Activated T-cell treated with anti-CD3 and anti-CD28 coated beads, Interleukin-2, amount 50 U/mL, for 48 hours (primary cell): ENCODE results near the gene PAPLN.

Source experiments
- DNase-seq, 2 experiments: peaks; one replicate each; pipeline ENCODE4 v3.0.0-alpha.2; 2020

PAPLN gene

DNA sequence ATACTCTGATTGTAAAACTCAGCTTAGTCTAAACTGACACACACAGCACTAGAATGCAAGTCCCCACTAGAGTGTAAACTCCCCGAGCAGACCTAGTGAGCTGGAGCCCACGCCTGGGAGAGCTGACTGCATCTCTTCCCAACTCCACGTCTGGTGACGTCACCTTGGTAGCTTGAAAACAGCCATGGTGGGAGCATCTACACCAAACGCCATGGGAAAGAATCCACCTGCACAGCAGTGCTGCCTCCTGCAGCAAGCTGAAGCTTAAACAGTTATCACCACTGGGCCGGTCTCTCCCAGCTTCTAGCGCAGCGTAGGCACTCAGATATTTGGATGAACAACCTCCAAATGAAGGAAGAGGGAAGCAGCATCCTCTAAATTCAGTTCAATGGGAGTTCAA is 4.3 kb upstream of the PAPLN start:
- DNase-seq = no peak

DNA sequence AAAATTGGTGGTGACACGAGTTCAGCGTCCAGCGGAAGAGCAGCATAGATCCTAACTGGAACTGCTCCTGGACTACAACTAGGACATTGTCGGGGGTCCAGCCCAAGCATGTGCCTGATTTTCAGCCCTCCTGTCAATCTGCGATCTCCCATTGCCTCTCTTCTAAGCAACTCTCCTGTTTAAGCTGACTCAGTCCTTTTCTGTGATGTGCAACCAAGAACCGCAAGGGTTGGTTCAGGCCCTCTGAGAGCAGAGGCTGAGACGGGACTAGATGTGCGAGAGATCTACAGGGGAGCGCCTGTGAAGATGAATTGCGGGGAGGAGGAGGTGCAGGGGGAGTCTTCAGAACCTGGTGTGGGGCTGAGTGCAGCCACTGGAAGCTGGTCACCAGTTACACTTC is 3.7 kb upstream of the PAPLN start:
- no peak for DNase-seq

DNA sequence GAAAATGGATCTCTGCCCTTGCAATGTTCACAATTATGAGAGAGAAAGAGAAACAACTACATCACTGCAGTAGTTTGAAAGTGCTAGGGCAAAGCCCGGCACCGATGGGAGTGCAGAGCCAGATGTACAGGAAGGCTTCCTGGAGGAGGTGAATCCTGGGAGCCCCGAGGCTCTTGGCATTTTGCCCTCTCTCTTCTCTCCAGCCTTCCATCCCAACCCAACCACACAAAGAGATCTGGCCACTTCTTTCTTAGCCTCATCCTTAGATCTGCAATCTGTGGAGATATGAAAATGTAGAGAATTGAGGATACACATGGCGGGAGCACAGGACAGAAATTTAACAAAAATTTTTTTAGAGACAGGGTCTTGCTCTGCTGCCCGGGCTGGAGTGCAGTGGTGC is 3.3 kb upstream of the PAPLN start:
- DNase-seq = no peak

DNA sequence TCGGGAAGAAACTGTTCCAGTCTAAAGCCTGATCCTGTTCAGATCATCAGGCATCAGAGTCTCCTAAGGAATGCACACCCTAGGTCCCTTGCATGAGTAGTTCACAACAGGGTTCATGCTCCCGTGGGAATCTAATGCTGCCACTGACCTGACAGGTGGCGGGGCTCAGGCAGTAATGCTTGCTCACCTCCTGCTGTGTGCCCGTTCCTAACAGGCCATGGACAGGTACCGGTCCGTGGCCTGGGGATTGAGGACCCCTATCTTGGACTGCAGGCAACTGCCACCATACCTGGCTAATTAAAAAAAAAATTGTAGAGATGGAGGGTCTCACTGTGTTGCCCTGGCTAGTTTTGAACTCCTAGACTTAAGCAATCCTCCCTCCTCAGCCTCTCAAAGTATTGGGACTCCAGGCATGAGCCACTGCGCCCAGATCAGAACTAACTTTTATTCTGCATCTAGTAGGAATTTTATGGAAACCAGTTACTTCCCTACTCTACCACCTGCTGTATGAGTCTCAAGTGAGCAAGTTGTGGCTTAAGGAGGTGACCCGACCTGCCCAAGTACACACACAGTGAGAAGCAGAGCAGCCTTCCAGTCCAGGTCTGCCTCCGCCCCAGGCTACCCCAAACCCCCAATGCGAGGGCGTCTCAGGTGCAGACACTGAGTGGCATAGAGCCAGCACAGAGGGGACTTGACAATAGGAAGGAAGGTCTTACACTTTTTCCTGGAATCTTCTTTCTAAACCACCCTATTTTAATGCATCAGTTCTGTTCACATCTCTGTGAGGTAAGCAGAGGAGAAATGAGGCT is 2.5 kb upstream of the PAPLN start:
- no peak for DNase-seq

DNA sequence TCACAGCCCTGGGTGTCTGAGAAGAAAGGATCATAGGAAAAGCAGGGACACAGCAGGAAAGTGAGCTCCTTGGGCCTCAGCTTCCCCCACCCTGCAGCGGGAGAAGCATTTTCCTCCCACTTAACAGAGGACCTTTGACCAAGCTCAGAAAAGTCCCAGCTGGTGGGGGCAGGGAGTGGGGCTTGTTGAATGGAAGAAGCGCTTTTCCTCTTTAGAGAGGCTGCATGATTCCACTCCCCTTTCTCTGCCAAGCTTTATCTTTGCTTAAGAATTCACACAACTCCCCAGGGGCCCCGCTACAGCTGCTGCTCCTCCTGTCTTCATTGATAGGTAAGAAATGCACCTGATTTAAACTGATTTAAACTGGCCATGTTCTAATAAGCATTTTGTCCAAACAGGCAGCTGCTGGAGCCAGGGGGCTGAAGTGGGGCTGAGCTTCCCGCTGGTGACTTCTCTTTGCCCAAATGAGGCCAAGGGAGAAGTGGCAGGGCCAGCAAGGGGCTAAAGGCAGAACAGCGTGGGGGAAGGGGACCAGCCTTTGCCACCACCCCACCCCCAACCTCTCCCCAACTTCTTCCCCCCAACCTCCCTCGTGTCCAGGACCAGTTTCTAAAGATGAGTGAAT is 1.7 kb upstream of the PAPLN start:
- DNase-seq = no peak

DNA sequence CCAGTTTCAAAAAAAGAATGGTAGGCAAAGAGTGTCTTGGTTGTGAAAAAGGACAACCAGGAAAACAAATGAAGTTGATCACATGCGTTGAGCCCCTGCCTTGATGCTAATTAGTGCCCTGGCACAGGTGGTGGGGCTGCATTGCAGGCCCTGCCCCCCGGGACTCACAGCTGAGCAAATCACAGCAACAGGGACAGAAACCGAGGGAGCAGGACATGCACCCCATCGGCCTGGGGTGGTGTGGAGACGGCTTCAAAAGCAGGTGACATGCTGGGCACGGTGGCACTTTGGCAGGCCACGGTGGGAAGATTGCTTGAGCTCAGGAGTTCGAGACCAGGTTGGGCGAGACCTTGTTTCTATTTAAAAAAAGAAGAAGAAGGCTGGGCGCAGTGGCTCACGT is 1.1 kb upstream of the PAPLN start:
- no peak for DNase-seq

DNA sequence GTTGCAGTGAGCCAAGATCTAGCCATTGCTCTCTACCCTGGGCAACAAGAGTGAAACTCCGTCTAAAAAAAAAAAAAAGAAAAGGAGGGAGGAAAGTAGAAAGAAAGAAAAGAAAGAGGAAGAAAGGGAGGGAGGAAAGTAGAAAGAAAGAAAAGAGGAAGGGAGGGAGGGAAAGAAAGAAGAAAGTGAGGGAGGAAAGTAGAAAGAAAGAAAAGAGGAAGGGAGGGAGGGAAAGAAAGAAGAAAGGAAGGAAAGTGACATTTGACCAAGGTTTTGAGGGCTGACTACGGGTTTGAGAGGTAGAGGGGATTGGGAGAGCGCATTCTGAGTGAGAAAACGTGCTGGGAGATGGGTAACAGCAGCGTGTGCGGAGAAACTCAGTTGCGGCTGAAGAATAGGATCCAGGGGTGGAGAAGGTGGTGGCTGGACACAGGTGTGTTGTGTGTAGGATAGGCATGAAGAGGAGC is 521 bp upstream of the PAPLN start:
- DNase-seq = no peak

DNA sequence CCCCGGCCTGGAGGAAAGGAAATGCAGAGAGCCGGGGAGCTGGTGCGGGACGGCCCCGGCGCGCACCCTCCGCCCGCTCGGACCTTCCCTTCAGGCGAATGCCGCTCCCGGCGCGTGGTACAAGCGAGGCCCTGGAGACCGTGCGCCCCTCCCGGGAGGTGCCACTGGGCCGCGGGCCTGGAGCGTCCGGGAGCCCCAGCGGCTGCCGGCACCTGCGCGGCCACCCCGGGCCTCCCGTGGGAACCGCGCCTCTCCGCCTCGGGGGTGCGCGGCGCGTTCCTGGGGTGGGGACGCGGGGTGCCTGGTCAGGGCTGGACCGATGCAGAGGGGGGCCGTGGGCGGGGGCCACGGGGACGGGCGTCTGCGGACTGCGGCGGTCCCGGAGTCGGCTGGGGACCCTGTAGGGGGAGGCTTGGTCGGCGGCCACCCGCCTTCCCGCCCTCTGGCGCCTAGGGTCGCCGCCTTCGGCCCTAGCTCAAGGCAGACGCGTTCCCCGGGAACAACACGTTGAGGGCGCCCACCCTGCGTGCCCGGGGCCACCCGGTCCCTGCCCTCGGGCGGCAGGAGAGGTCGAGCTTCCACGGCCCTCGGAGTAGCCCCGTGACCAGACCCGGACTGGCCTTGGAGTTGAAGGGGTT is 599 bp downstream of the PAPLN start:
- DNase-seq = peak in 1 of 2 experiments; percentile 24

DNA sequence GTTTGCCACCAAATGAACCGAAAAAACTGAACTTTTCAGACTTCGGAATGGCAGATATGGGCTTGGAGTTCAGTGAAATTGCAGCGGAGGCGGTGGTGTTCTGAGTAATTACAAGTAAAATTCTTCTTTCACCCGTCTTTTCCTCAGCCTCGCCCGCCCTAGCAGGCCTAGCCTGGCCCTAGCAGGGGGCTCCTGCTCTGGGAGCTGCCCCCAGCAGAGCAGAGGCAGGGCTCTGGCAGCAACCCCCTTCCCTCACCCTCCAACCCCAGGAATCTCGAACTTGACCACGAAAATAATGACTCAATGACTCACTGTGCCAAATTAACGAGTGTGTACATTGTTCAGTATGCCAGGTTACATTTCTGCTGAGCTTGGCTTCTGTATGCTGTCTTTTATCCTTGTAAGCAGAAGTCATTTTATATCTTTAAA is 1.1 kb downstream of the PAPLN start:
- DNase-seq = peak; percentile 42 to 45

DNA sequence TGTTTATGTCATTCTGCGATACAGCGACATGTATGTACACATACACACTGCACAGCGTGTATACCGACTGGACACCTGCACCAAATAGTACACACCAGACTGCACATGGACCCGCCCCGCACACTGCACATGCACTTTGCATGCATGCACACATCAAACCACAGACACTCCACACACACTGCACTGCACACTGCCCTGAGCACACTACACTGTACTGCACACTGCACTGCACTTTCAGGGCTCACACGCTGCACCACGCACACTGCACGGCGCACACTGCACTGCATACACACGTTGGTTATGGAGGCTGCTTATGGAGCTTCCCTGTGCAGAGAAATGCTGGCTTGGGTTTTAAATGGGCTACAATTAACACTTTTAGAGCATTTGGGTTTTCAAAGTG is 1.6 kb downstream of the PAPLN start:
- DNase-seq = no peak

DNA sequence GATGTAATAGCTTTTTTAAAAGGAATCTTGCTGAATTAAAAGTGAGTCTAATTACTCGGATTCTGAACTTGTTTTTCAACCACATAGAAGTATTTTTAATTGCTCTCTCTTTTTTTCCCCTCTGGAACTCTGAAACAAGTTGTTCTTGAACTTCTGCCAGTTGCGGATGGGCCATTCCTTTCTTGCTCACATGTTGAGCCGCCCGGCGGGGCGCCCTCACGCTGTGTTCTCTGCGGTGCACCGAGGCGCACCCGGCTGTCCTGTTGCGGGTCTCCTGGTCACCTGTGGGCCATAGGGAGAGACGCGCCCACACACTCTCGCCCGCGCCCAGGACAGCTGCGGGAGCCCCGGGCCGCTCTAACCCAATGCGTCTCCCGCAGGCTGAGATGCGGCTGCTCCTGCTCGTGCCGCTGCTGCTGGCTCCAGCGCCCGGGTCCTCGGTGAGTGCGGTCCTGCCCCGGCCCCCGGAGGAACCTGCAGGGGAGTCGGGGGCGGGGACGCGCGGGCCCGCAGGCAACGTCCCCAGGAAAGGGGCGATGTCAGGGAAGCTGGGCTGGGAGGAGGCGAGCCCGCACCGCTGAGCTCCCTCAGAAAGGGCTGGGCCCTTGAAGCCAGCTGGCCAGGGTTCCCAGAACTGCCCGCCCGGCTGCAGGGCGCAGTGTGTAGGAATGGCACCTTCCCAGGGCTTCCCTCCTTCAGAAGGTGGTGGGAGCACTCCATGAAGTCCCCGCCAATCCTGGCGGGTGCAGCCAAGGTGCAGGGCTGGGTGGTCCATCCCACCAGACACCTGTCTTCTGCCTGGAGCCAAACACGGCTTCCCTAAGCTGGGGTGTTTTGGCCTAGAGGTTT is 2.3 kb downstream of the PAPLN start:
- no peak for DNase-seq

DNA sequence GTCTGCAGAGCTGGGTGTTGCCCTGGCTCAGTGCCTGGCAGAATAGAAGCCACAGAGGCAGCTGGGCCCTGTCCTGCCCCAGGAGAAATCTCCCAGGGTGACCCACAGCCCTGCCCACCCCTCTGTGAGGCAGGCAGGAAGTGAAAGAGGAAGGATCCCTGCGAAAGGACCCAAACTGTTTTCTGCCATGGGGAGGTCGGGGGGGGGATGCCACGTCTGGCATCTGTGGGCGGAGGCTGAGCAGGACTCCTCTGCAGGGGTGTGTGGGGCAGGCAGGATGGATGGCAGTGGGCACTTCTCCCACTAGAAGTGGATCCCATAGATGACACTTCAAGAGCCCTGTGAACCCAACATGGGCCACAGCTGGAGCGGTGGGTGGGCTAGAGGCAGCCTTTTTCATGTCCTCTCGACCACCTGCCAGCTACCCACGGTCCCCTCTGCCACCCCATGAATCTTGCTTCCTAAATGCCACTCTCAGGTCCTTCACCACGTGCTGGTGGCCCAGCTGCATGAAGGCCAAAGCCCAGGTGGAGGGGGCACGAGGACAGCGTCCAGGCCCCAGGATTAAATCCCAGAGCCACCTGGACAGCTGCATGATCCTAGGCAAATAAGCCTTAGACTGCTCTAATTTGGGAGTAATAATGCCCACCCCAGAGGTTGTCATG is 3.6 kb downstream of the PAPLN start:
- DNase-seq = no peak

DNA sequence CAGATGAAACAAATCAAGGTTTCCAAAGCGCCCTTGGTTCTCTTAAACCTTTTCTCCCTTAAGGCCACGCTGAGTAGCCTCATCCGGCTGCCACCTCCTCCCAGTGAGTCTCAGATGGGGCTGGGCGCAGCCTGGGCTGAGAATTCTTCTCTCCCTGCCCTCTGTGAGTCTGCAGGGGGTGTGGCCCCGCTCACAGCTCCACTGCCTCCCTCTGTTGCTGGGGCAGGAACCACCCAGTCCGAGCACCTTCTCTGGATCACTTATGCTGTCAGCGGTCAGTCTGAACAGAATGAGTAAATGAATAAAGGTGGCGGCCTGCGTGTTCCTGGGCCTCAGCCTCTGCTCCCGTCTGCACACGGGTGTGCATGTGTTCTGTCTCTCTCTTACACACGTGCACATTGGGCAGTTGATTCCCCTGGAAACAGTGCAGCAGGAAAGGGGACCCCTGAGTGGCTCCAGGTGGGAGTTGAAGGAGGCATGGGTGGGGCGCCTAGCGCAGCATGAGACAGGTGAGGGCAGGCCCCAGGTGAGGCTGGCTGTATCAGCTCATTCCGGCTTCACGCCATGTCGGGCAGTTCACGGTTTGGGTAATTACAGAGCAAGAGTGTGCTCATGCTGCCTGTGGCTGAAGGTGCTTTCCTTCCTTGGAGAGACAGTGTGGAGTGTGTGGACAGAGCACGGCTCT is 4.3 kb downstream of the PAPLN start:
- no peak for DNase-seq

DNA sequence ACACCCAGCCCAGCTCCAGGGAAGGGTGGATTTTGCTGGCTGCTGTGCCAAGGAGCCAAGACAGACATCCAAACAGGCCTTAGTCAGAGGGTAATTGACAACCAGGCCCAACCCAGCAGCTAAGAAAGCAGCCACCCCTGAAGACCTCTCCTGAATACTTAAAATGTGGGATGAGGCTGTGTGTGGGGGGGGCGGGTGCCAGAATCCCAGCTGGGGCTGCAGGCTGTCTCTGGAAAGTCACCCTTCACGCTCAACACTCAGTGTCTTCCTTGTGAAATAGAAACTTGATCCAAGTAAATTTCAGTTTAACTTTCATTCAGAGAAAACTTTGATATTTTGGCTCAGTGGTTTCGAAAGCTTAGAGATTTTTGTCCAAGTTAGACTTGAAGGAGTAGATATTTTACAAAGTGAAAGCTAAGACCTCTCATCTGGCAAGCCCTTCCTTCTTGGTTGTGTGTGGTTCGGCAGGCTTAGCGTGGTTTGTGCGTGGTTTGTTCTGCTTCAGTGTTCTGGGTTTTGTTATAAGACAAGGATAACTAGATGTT is 5.1 kb downstream of the PAPLN start:
- DNase-seq = no peak

DNA sequence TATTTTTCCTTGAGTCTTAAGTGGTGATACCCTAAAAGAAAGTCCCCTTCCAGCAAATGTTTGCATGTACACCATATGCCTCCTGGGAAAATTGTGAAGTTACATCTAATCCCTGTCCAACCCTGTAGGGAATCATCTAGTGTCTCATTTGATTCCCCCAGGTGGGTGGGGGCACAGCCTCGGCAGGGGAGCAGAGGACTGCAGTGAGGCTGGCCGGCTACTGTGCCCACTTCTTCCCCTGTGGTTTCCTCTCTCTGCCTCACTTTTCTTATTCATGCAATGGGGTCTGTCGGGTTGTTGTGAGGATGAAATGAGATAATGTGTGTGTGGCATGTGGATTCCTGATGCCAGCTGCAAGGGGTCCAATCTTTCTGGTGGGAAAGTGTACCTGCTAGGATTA is 6.0 kb downstream of the PAPLN start:
- no peak for DNase-seq

DNA sequence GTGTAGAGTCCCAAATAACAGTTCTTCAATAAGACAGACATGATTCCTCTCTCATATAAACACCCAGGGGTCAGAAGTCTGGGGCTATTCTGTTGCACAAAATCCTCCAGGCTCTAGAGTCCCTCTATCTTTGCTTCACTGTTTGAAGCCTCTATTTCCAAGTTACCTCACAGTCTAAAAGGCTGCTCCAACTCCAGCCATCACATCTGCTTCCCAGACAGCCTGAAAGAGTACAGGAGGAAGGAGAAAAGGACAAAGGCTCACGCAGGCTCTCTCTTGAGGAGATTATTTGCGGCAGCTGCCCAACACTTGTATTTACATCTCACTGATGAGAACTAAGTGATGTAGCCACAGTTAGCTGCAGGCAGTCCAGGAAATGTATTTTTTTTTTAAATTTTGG is 6.4 kb downstream of the PAPLN start:
- no peak for DNase-seq

DNA sequence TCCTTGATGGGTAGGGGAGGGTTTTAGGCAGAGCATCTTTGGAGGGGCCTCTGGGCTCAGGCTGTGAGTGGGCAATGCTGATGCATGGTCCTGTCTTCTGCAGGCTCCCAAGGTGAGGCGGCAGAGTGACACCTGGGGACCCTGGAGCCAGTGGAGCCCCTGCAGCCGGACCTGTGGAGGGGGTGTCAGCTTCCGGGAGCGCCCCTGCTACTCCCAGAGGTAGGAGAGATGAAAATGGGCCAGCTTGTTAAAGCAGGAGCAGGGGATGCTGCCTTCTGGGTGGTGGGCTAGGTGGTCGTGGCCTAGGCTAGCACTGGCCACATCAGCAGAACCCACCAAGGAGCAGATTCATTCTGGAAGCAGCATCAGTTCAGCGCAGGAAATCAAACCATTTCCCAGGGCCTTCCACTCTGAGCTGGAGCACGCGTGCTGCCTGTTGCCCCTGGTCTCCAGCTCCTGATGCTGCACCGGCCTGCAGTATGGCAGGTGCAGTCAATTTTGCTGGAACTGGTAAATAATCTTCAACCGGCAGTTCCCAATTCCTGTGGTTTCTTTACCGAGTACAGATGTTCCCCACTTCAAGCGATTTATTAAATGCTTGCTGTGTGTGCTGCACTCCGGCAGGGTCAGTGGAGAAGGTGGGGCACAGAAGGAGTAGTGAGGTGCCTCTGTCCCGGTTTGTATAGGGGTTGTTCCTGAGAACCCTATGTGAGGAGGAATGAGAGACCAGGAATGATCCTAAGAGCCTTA is 7.4 kb downstream of the PAPLN start:
- DNase-seq = no peak

DNA sequence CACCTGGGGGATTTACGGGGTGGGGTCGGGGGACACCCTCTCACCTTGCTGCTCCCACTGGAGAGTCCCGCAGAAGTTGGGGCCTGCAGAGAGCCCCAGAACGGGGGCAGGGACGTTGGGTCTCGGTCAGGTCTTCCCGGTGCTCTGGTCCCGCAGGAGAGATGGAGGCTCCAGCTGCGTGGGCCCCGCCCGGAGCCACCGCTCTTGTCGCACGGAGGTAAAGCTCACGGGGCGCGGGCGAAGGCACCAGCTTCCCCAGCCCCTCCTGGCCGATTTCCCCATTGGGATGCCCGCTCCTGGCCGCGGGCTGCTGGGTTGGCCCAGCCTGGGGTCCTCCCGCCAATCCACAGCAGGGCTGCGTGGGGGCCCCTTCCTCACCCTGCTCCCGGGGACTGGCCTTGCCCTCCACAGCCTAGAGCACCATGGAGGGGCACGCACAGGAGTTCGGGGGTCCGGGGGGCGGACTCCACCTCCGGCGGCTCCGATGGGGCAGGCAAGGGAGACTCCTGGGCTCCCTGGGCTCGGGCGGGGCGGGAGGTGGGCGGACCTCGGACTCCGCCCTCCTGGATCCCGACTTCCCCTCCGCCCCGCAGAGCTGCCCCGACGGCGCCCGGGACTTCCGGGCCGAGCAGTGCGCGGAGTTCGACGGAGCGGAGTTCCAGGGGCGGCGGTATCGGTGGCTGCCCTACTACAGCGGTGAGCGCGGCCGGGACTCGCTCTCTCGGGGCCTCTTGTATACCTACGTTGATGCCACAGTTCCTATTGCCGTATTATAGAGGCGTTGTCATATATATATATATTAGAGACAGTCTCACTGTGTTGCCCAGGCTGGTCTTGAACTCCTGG is 8.4 kb downstream of the PAPLN start:
- DNase-seq = peak; percentile 52 to 68

DNA sequence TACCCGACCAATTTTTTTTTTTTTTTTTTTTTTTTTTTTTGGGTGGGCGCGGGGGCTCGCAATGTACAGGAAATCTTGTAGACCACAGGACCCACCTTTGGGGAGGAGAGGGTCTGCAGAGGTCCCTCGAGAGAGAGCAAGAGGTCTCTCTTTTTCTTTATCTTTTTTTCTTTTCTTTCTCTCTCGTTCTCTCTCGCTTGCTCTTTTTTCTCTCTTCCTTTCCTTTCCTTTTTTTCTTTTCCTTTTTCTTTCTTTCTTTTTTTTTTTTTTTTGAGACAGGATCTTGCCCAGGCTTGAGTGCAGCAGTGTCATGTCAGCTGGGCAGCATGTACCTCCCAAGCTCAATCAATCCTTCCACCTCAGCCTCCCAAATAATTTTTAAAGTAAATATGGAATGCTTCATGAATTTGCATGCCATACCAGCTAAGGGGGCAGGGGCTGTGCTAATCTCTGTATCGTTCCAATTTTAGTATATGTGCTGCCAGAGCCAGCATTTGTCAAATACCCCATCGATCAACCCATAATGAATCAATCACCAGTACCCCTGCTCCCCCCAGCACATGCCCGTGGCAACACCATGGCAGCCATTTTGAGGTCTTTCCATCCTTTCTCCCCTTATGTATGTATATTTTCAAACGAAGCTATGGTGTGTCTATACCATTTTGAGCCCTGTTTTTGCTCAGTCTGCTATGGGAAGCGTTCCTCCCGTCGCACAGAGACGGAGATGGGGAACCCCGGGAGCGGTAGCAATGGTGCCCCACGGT is 9.3 kb downstream of the PAPLN start:
- no peak for DNase-seq
